KMS-11 (cell line): Measurements from ENCODE around the gene PALLD.

Experiments
- H2AFZ ChIP-seq: fragments of 200-600 bp; sonication (generic); 2 replicates; pipeline ENCODE4 v1.6.1; 2016; ENCODE audit warnings: antibody characterized with exemption, mixed run types, low read depth
- H3K27ac ChIP-seq: fragments of 200-600 bp; sonication (generic); 2 replicates; pipeline ENCODE4 v1.6.1; 2016; ENCODE audit warnings: mild to moderate bottlenecking, mixed run types
- H3K27me3 ChIP-seq: fragments of 200-600 bp; sonication (generic); 2 replicates; pipeline ENCODE4 v1.6.1; 2017; ENCODE audit warnings: mild to moderate bottlenecking, low read depth, mixed run types, moderate library complexity; ENCODE audit not compliant: insufficient read depth
- H3K36me3 ChIP-seq: fragments of 200-600 bp; sonication (generic); 2 replicates; pipeline ENCODE4 v1.6.1; 2017; ENCODE audit warnings: mild to moderate bottlenecking, mixed run types; ENCODE audit not compliant: insufficient read depth
- H3K4me1 ChIP-seq: fragments of 200-600 bp; sonication (generic); 2 replicates; pipeline ENCODE4 v1.6.1; 2016; ENCODE audit warnings: mild to moderate bottlenecking, low read depth, mixed run types; ENCODE audit not compliant: poor library complexity, severe bottlenecking
- H3K4me2 ChIP-seq: fragments of 200-600 bp; sonication (generic); 2 replicates; pipeline ENCODE4 v1.7.0; 2016; ENCODE audit warnings: mild to moderate bottlenecking, mixed run types
- H3K4me3 ChIP-seq: fragments of 200-600 bp; sonication (generic); IDR thresholded peaks from 2 replicates; pipeline ENCODE4 v1.6.1; 2017; ENCODE audit warnings: low read depth, low read length, mixed read lengths; ENCODE audit not compliant: insufficient read depth
- H3K79me2 ChIP-seq: fragments of 200-600 bp; sonication (generic); 2 replicates; pipeline ENCODE4 v1.6.1; 2016; ENCODE audit warnings: low read depth, mixed run types; ENCODE audit not compliant: insufficient read depth
- H3K9ac ChIP-seq: fragments of 200-600 bp; sonication (generic); 2 replicates; pipeline ENCODE4 v1.6.1; 2016; ENCODE audit warnings: mild to moderate bottlenecking, mixed run types
- H4K20me1 ChIP-seq: fragments of 200-600 bp; sonication (generic); 2 replicates; pipeline ENCODE4 v1.6.1; 2016; ENCODE audit warnings: mild to moderate bottlenecking, mixed run types; ENCODE audit not compliant: insufficient read depth
- CTCF ChIP-seq: fragments of 200-600 bp; sonication (generic); conservative IDR thresholded peaks from 2 replicates; pipeline ENCODE4 v1.6.1; 2017; ENCODE audit warnings: low read depth, mild to moderate bottlenecking, antibody characterized with exemption, low read length, moderate library complexity, mixed read lengths

Gene PALLD

DNA sequence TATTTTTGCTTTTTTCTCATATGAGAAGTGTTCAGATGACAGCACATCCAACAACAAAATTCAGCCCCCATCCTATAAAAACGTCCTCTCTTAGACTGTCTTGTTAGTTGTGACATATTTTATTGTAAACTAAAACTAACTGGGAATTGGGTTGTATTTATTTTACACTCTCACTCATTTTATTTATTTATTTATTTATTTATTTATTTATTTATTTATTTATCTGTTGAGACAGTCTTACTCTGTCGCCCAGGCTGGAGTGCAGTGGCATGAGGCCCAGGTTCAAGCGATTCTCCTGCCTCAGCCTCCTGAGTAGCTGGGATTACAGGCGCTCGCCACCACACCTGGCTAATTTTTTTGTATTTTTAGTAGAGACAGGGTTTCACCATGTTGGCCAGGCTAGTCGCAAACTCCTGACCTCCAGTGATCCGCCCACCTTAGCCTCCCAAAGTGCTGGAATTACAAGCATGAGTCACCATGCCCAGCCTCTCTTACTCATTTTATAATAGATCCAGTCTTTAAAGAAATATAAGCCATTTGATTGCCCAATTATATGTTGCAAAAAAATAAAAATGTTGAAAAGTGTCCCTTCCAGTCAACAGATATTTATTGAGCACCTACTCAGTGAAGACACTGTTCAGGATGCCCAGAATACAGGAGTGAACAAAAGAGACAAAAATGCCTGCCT is 44.6 kb downstream of the PALLD start:
- H4K20me1 ChIP-seq = no peaks in the 10 kb centered on the region
- no peak overlapping the region for H3K9ac ChIP-seq
- H3K4me3 ChIP-seq = no peak overlapping the region
- no peaks in the 10 kb centered on the region for H3K4me1 ChIP-seq
- H3K36me3 ChIP-seq = no peaks in the 10 kb centered on the region
- no peak overlapping the region for H3K27ac ChIP-seq
- H3K79me2 ChIP-seq = no peaks in the 10 kb centered on the region
- H3K4me2 ChIP-seq = no peak overlapping the region
- no peak for TF ChIP-seq CTCF
- no peak overlapping the region for H2AFZ ChIP-seq
- H3K27me3 ChIP-seq = no peaks in the 10 kb centered on the region

DNA sequence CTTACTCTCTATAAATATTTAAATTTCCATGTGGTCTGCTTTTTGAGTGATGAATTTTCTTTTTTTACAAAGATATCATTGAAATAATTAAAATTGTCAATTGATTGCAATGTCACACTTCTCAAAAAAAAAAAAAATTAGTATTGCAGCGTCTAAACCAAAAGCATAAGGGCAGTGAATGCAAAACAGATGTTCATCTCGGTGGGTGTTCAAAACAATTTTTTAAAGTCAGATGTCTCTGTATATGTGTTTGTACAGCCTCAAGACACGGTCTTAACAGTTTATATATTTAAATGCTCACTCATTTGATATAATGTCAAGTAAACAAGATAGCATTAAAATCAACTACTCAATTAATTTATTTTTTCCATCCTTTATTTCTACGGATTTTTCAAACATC is 52.3 kb downstream of the PALLD start:
- Histone ChIP-seq H3K4me3 (no peak overlapping the region), H3K27me3 (no peaks in the 10 kb centered on the region), H3K36me3 (no peaks in the 10 kb centered on the region), H2AFZ (no peak overlapping the region), H3K27ac (no peak overlapping the region), H4K20me1 (no peaks in the 10 kb centered on the region), H3K79me2 (no peaks in the 10 kb centered on the region), H3K4me1 (no peaks in the 10 kb centered on the region), H3K4me2 (no peak overlapping the region), H3K9ac (no peak overlapping the region)
- no peak for TF ChIP-seq CTCF

- no peak overlapping the region for H3K4me3 ChIP-seq
- H3K4me1 ChIP-seq = no peaks in the 10 kb centered on the region
- H3K27ac ChIP-seq = no peak overlapping the region
- H3K9ac ChIP-seq = no peak overlapping the region
- no peaks in the 10 kb centered on the region for H4K20me1 ChIP-seq
- H3K27me3 ChIP-seq = no peaks in the 10 kb centered on the region
- no peak overlapping the region for H3K4me2 ChIP-seq
- no peak for TF ChIP-seq CTCF
- H3K36me3 ChIP-seq = no peaks in the 10 kb centered on the region
- H2AFZ ChIP-seq = no peak overlapping the region
- H3K79me2 ChIP-seq = no peaks in the 10 kb centered on the region
Observed at GRCh38 chr4:168550064-168550766, 53.4 kb downstream of the PALLD start.

- no peaks in the 10 kb centered on the region for H4K20me1 ChIP-seq
- no peaks in the 10 kb centered on the region for H3K27me3 ChIP-seq
- no peak overlapping the region for H2AFZ ChIP-seq
- no peak overlapping the region for H3K9ac ChIP-seq
- H3K4me3 ChIP-seq = no peak overlapping the region
- H3K4me1 ChIP-seq = no peaks in the 10 kb centered on the region
- H3K4me2 ChIP-seq = no peak overlapping the region
- TF ChIP-seq CTCF = no peak
- H3K36me3 ChIP-seq = no peaks in the 10 kb centered on the region
- H3K27ac ChIP-seq = no peak overlapping the region
- no peaks in the 10 kb centered on the region for H3K79me2 ChIP-seq
Observed at GRCh38 chr4:168551211-168551610, 54.4 kb downstream of the PALLD start.
